ENCODE data around the gene PRSS27. TPM values are rescaled to one million over a fixed set of nuclear protein-coding genes. Genes with fewer than 3 reads are reported as not detected.

Gene PRSS27
- total RNA-seq, 4 donors from 2014 or later: 1.2 TPM; not detected in 2

GRCh38 chr16:2762711-2763110, 42.7 kb upstream of the PRSS27 start:
- peaks cover 0 to 100% (median 2%) of the 10 kb centered on the region in 3 donors for H3K36me3 ChIP-seq
- TF ChIP-seq CTCF (IDR thresholded peaks at IDR 0.05) (no peak), POLR2A (IDR thresholded peaks at IDR 0.05) (no peak)
- no peaks in the 10 kb centered on the region for H3K27me3 ChIP-seq
- DNase-seq: no peak
- no peaks in the 10 kb centered on the region for H3K9me3 ChIP-seq
- no peak overlapping the region for H3K27ac ChIP-seq
- H3K4me1 ChIP-seq: peaks cover 0 to 11% (median 0%) of the 10 kb centered on the region in 4 donors
- no peak overlapping the region for H3K4me3 ChIP-seq

DNA sequence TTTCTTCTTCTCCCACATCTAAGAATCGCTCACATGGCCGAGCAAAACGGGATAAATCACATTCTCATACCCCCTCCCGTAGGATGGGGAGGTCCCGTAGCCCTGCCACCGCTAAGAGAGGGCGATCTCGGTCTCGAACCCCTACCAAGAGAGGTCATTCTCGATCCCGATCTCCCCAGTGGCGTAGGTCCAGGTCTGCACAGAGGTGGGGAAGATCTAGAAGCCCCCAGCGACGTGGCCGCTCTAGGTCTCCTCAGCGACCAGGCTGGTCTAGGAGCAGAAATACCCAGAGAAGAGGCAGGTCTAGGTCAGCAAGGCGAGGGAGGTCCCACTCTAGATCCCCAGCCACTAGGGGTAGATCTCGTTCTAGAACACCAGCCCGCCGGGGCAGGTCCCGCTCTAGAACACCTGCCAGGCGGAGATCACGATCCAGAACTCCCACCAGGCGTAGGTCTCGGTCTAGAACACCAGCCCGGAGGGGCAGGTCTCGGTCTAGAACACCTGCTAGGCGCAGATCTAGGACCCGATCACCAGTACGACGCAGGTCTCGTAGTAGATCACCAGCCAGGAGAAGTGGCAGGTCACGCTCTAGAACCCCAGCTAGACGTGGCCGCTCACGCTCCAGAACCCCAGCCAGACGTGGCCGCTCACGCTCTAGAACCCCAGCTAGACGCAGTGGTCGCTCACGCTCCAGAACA, 42.0 kb upstream of the PRSS27 start:
- TF ChIP-seq POLR2A (IDR thresholded peaks at IDR 0.05) (no peak), CTCF (IDR thresholded peaks at IDR 0.05) (no peak)
- peaks cover 0 to 17% (median 0%) of the 10 kb centered on the region in 4 donors for H3K4me1 ChIP-seq
- H3K9me3 ChIP-seq: no peaks in the 10 kb centered on the region
- no peaks in the 10 kb centered on the region for H3K27me3 ChIP-seq
- peak in 1 of 3 donors; percentile 44 for DNase-seq
- H3K27ac ChIP-seq: no peak overlapping the region
- no peak overlapping the region for H3K4me3 ChIP-seq
- peaks cover 0 to 100% (median 2%) of the 10 kb centered on the region in 3 donors for H3K36me3 ChIP-seq

DNA sequence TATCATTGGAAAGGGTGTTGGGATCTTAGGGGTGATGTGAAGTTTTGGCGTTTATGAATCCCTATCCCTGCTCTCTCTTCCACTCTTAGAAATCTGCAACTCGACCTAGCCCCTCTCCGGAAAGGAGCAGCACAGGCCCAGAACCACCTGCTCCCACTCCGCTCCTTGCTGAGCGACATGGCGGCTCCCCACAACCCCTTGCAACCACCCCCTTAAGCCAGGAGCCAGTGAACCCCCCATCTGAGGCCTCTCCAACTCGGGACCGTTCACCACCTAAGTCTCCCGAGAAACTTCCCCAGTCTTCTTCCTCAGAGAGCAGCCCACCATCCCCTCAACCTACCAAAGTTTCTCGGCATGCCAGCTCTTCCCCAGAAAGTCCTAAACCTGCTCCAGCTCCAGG, 41.4 kb upstream of the PRSS27 start:
- TF ChIP-seq CTCF (IDR thresholded peaks at IDR 0.05): no peak
- no peak for TF ChIP-seq POLR2A (IDR thresholded peaks at IDR 0.05)
- H3K27me3 ChIP-seq: no peaks in the 10 kb centered on the region
- H3K9me3 ChIP-seq: no peaks in the 10 kb centered on the region
- H3K4me1 ChIP-seq: peaks cover 0 to 22% (median under 1%) of the 10 kb centered on the region in 4 donors
- H3K27ac ChIP-seq: no peak overlapping the region
- H3K4me3 ChIP-seq: no peak overlapping the region
- H3K36me3 ChIP-seq: peaks cover 0 to 100% (median 2%) of the 10 kb centered on the region in 3 donors
- peak in 1 of 3 donors; percentile 21 for DNase-seq

GRCh38 chr16:2757344-2757743, 37.3 kb upstream of the PRSS27 start:
- H3K36me3 ChIP-seq: peaks cover 0 to 63% (median 2%) of the 10 kb centered on the region in 3 donors
- DNase-seq: peak in 1 of 3 donors; percentile 34

DNA sequence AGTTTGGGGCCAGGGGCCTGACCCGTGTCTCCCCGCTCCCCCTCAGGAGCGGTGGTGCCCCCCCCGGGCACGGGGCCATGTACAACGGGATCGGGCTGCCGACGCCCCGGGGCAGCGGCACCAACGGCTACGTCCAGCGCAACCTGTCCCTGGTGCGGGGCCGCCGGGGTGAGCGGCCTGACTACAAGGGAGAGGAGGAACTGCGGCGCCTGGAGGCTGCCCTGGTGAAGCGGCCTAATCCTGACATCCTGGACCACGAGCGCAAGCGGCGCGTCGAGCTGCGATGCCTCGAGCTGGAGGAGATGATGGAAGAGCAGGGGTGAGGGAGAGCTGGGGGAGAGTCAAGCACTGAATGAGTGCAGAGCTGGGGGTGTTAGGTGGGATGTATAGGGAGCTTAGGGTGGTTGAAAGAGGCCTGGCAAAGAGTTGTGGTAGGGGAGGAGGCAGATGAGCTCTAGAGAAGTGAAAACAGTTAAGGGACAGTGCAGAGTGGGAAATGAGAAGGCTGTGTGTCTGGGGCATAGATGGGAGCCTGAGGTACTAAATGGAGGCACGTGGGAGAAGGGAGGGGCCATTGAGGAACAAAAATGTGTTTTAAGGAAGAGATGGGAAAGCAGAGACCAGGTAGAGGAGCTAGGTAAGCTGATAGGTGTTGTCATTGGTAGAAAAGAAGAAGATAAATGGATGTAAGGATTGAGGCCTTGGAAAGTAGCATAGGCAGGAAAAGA, 36.4 kb upstream of the PRSS27 start:
- H3K27me3 ChIP-seq: no peaks in the 10 kb centered on the region
- no peak overlapping the region for H3K27ac ChIP-seq
- TF ChIP-seq CTCF (IDR thresholded peaks at IDR 0.05): no peak
- no peak for TF ChIP-seq POLR2A (IDR thresholded peaks at IDR 0.05)
- H3K4me3 ChIP-seq: no peak overlapping the region
- H3K9me3 ChIP-seq: no peaks in the 10 kb centered on the region
- peak in 1 of 3 donors; percentile 49 for DNase-seq
- peaks cover 0 to 53% (median 20%) of the 10 kb centered on the region in 4 donors for H3K4me1 ChIP-seq
- peaks cover 0 to 54% (median 2%) of the 10 kb centered on the region in 3 donors for H3K36me3 ChIP-seq

More at GRCh38 chr16:2757344-2757743, 37.3 kb upstream of the PRSS27 start:
- no peak overlapping the region for H3K4me3 ChIP-seq
- H3K27me3 ChIP-seq: no peaks in the 10 kb centered on the region
- no peak for TF ChIP-seq CTCF (IDR thresholded peaks at IDR 0.05)
- TF ChIP-seq POLR2A (IDR thresholded peaks at IDR 0.05): no peak
- no peaks in the 10 kb centered on the region for H3K9me3 ChIP-seq
- H3K4me1 ChIP-seq: peaks cover 0 to 47% (median 20%) of the 10 kb centered on the region in 4 donors
- no peak overlapping the region for H3K27ac ChIP-seq

Data from Peyer's patch (tissue), 4 donors.